Forelimb muscle (tissue), 1 donor: ENCODE results near the gene MYL12B. TPM values are rescaled to one million over a fixed set of nuclear protein-coding genes. Genes with fewer than 3 reads are reported as not detected.
"Not testable (repeated sequence)": the region's sequence is repeated elsewhere in the genome, so short reads cannot be mapped to it uniquely, and the experiment has no call there.

Experiments used
- DNase-seq: peaks from one replicate; pipeline ENCODE4 v3.0.0-alpha.2; 2013; ENCODE audit warnings: low read depth
- polyA plus RNA-seq: library from polyadenylated mRNA; unstranded; fragments of 120-200 nt; gene quantifications from one replicate; pipeline ENCODE4 v1.2.1, GENCODE V29; 2013; ENCODE audit not compliant: insufficient read length

MYL12B gene
- polyA plus RNA-seq, 1 donor: 214 TPM

- no peak for DNase-seq
Measured at GRCh38 chr18:3262234-3263131, 550 bp downstream of the MYL12B start.

DNA sequence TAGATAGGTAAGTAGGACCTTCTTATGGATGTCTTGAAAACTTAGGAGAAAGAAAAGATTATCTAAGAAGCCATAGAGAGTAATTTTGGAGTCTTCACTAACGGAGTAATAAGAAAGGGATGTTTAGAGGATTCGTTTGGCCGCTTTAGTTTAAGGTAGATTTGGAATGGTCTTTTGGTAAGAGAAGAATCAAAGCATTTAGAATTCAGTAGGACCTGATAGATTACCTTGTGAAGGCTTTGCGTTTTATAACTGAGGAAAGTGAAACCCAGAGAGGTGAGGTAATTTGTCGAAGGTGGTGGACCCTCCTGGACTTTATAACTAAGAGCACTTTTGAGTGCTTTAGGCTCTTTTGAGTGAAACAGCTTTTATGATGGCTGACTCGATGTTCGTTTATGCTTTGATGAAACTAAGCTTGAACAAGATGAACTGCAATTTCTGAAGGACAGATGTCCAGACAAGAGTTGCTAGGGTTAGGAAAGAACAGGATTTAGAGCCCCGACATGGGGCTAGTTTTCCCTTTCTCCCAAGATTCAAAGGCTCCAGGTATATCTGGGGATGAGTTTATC is 1.3 kb downstream of the MYL12B start:
- DNase-seq: no peak

DNA sequence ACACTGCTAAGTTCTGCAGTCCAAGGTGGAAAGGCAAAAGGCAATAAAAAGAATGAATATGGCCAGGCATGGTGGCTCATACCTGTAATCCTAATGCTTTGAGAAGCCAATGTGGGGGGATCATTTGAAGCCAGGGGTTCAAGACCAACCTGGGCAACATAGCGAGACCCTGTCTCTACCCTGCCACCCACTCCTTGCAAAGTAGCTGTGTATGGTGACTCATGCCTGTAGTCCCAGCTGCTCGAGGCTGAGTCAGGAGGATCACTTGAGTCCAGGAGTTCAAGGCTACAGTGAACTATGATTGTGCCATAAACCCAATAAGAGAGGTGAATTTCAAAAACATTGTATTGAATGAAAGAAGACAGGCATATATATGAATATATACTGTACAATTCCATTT is 2.4 kb downstream of the MYL12B start:
- DNase-seq: no peak

- no peak for DNase-seq
Measured at GRCh38 chr18:3265564-3266033, 3.7 kb downstream of the MYL12B start.

DNA sequence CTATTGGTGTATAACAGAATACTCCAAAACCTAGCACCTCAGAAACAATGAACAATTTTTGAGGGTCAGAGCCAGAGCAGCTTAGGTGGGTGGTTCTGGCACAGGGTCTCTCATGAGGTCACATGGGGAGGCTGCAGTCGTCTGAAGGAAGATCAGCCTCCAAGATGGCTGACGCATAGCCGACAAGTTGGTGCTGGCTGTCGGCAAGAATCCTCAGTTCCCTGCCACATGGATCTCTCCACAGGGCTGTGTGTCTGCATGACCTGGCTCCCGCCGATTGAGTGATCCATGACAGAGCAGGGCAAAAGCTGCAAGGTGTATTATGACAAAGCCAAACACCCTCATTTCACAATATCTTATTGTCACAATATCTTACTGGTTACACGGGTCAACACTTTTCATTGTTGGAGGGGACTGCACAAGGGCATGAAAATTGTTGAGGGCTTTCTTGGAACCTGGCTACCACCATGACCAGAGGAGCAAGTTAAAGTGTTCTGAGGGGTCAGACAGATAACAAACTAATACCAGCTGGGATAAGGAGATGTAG is 4.2 kb downstream of the MYL12B start:
- no peak for DNase-seq

GRCh38 chr18:3268306-3268705 is 6.4 kb downstream of the MYL12B start:
- DNase-seq: no peak

DNA sequence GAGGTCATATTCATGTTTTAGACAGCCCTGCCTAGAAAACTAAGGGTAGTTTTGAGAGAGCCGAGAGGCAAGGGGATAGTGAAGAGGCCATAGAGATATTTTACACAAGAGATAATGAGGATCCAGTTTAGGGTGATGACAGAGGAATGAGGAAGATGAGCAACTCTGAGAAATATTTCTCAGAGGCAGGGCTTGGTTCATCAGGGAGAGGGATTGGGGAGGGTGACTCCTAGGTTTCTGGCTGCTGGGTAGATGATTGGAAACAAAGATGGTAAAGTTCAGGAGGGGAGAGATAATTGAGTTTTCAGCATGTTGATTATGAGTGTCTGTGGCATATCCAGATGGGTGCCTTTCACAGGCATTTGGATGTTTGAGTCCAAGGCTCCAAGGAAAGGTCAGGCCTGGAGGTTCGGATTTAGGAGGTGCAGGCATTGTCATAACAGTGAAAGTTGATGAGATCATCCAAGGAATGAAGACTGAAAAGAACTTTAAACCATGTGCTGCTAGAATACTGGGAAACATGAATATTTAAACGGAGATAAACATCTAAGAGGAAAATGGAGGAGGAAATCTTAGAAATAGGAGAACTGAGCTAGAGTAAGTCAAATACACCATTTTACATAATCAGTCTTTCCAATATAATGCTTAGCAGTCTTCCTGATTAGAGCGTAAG is 7.4 kb downstream of the MYL12B start:
- DNase-seq: no peak

- no peak for DNase-seq
Measured at GRCh38 chr18:3269914-3270299, 8.0 kb downstream of the MYL12B start.

DNA sequence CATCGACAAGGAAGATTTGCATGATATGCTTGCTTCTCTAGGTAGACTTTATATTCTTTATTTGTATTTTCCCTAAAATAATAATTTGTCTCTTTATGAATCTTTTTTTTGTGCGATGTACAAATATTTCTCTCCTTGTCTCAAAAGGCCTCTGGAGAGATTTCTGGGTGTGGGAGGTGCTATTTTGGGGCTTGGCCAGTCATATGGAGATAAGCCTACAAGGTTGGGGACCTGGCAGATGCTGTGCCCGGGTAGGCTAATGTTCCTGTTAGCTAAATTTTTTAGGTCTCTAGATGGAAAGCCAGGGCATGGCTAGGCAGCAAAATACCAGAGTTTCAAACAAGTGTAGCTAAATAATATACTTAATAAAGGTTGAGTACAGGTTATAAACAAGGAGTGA is 11.1 kb downstream of the MYL12B start:
- DNase-seq: no peak

GRCh38 chr18:3277643-3278213 is 15.8 kb downstream of the MYL12B start:
- not testable (repeated sequence) for DNase-seq

DNA sequence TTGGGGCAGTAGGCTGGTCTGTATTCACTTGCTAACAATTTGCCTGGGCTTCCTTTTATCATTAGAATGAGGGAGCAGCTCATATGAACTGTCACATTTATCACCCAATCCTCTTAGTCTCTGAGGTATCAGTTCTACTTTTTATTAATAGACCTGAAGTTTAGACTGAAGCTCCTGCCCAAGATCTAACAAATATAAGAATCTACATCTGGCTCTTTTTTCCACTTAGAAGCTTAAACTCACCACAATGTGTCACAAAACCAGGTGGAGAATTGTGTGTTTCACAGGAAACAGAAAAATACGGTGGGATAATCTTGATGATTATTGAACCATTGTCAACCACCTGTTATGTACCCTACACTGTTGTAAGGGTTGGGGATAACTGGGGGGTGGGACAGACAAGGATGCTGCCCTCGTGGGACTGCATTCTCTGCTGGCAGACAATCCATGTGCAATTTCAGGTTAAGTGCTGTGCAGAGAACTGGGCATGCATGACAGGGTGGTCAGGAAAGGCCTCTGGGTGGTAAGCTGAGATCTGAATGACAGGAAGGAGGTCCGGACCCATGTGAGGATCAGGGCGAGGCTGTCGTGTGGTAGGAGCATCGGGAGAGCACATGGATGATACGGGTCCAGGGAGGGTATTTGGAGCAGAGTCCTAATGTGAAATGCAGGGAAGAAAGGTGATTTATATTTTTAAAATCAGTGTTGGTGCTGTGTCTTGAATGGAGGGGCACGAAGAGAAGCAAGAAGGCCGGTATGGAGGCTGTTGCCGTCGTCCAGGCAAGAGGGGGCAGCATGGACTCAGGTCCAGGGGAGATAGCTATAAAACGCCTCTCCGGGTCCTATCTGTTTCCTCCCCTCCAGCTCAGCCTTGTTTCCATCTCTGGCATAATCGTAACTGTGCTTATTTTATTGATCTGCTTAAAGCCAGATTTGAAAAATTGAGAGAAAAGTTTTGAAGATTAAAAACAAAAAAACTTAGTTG is 17.6 kb downstream of the MYL12B start:
- DNase-seq: no peak

DNA sequence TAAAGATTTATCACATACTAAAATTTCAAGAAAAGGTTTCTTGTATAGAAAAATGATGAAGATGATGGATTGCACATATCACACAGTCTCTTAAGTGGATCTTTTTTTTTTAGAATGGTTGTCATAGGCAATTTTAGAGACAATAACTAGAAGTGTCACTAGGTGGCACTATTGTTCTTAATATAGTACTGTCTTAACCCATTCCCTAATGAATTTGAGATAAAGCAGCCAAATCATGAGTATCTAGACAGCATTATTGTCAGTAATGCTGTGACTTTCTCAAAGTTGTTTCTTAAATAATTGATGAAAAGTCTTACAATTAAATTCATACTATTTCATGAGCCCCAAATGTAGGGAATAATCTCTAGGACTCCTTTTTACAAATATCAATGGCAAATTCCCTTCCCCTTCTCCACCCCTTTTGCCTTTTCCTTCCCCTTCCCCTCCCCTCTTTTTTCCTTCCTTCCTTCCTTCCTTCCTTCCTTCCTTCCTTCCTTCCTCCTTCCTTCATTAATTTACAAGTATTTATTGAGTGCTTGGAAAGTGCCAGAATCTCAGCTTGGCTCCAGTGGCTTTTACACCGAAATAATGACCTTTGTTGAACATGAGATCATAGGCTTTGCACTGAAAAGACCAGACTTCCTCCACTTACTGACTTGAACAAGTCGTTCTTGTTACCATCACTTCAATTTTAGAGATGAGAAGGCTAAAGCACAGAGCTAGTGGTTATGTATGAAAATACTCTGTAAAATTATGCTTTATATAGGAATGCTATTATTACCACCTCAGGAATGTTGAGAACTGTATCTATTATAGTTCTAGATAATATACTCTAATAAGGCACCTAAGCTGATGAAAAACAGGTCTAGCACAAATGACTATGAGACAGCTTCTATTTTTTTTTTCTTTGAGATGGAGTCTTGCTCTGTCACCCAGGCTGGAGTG is 19.8 kb downstream of the MYL12B start:
- peak; percentile 83 for DNase-seq

DNA sequence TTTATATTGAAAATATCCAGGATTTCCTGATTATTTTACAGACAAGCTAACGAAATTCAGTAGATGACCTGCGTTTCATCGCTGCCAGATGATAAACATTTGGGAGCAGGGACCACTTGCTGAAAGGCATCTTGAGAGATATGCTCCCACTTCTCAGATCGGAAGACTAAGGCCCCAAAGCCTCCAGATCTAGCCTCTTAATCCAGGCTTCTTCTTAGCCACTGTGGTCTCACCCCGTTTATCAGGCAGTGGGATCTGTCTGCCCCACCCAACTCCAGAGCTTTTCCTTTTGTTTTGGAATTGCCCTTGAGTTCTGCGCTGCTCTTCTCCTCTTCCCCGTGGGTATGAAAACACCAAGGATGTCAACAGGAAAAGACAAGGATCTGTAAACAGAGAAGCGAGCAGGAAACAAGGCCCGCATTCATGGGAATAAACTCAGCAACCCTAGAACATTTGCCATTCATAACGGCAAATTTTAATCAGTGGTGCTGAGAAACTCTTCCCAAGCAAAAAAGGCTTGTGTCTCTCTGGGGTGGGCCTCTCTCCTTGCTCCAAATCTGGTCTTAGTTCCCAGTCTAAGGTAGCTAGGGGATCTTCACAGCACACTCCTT is 21.4 kb downstream of the MYL12B start:
- no peak for DNase-seq

GRCh38 chr18:3283908-3284307 is 22.0 kb downstream of the MYL12B start:
- DNase-seq: no peak

GRCh38 chr18:3284501-3284900 is 22.6 kb downstream of the MYL12B start:
- no peak for DNase-seq

DNA sequence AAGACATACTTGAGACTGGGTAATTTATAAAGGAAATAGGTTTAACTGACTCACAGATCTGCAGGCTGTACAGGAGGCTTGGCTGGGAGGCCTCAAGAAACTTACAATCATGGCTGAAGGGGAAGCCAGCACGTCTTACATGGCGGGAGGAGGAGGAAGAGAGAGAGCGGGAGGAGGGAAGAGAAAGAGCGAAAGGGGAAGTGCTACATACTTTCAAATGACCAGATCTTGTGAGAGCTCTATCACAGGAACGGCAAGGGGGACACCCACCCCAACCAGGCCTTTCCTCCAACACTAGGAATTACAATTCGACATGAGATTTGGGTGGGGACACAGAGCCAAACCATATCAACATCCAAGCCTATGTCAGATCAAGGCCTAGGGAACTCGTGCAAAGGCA is 24.2 kb downstream of the MYL12B start:
- no peak for DNase-seq

DNA sequence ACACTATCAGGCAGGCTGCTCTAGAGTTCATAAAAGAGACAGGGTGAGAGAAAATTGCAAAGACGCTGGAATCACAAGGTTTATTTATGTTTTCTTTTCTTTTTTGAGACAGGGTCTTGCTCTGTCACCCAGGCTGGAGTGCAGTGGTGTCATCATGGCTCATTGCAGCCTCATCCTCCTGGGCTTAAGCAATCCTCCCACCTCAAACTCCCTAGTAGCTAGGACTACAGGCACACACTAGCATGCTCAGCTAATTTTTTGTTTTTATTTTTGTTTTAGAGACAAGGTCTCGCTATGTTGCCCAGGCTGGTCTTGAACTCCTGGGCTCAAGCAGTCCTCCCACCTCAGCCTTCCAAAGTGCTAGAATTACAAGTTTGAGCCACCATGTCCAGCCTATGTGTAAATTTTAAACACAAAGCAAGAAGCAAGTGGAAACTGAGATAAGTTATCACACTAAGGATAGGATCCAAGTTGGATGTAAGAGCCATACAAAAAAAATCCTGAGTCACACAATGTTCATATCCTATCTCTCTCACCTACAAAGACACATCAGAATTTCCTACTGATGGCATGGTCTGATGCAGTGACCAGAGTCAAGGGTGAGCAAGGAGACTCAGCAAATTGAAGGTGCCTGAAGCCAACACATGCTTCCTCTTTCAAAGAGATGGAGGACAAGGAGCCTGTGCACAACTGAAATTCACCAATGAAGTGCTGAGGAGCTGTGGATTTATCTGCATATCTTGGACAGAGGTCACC is 31.4 kb downstream of the MYL12B start:
- no peak for DNase-seq

- no peak for DNase-seq
Measured at GRCh38 chr18:3294435-3295080, 32.6 kb downstream of the MYL12B start.
